DMS153 (cell line): ENCODE results near the gene TIMM13.
"Not testable (repeated sequence)": the region's sequence is repeated elsewhere in the genome, so short reads cannot be mapped to it uniquely, and the experiment has no call there.

ENCODE experiments used
- DNase-seq: peaks from one replicate; lab custom pipeline; 2025; lab: John Stamatoyannopoulos, UW

TIMM13 gene

GRCh38 chr19:2415281-2415972 lies 12.0 kb downstream of the TIMM13 start:
- no peak for DNase-seq

GRCh38 chr19:2413629-2414028 lies 13.8 kb downstream of the TIMM13 start:
- no peak for DNase-seq

GRCh38 chr19:2413159-2413558 lies 14.2 kb downstream of the TIMM13 start:
- DNase-seq = no peak

GRCh38 chr19:2412449-2412848 lies 14.9 kb downstream of the TIMM13 start:
- DNase-seq = no peak

- DNase-seq = no peak
Measured at GRCh38 chr19:2411709-2412108, 15.7 kb downstream of the TIMM13 start.

- DNase-seq = no peak
Measured at GRCh38 chr19:2410023-2410422, 17.4 kb downstream of the TIMM13 start.

GRCh38 chr19:2409352-2409912 lies 18.0 kb downstream of the TIMM13 start:
- no peak for DNase-seq

- no peak for DNase-seq
Measured at GRCh38 chr19:2408247-2408646, 19.1 kb downstream of the TIMM13 start.

- no peak for DNase-seq
Measured at GRCh38 chr19:2399582-2399981, 27.8 kb downstream of the TIMM13 start.

- no peak for DNase-seq
Measured at GRCh38 chr19:2398735-2399305, 28.6 kb downstream of the TIMM13 start.

GRCh38 chr19:2397173-2397572 lies 30.2 kb downstream of the TIMM13 start:
- not testable (repeated sequence) for DNase-seq

GRCh38 chr19:2395293-2395829 lies 32.0 kb downstream of the TIMM13 start:
- DNase-seq = not testable (repeated sequence)

- no peak for DNase-seq
Measured at GRCh38 chr19:2394442-2395292, 32.7 kb downstream of the TIMM13 start.

GRCh38 chr19:2394054-2394441 lies 33.3 kb downstream of the TIMM13 start:
- DNase-seq = no peak

GRCh38 chr19:2392899-2393298 lies 34.5 kb downstream of the TIMM13 start:
- DNase-seq = not testable (repeated sequence)

GRCh38 chr19:2392366-2392765 lies 35.0 kb downstream of the TIMM13 start:
- DNase-seq = no peak

GRCh38 chr19:2391118-2391725 lies 36.2 kb downstream of the TIMM13 start:
- DNase-seq = peak; percentile 37

GRCh38 chr19:2389594-2389993 lies 37.8 kb downstream of the TIMM13 start:
- DNase-seq = no peak

- DNase-seq = no peak
Measured at GRCh38 chr19:2387367-2388288, 39.8 kb downstream of the TIMM13 start.

GRCh38 chr19:2385053-2385721 lies 42.2 kb downstream of the TIMM13 start:
- peak; percentile 91 for DNase-seq
